H9 (cell line): ENCODE data around the gene KIF22. TPM values are rescaled to one million over a fixed set of nuclear protein-coding genes. Genes with fewer than 3 reads are reported as not detected.

Source experiments
- DNase-seq: peaks from one replicate; pipeline ENCODE4 v3.0.0-alpha.2; 2017
- H2AFZ ChIP-seq: one replicate; pipeline ENCODE4 v1.6.1; 2013; ENCODE audit warnings: mild to moderate bottlenecking, low read length, control low read depth, moderate library complexity
- H2AK5ac ChIP-seq: 2 replicates; pipeline ENCODE4 v1.6.1; 2013; ENCODE audit warnings: low read length, control low read depth, mixed read lengths; ENCODE audit not compliant: insufficient read length
- H2BK120ac ChIP-seq: one replicate; pipeline ENCODE4 v1.6.1; 2013; ENCODE audit warnings: low read depth, mild to moderate bottlenecking, low read length, control low read depth, inconsistent platforms; ENCODE audit not compliant: poor library complexity, severe bottlenecking
- H2BK12ac ChIP-seq: 2 replicates; pipeline ENCODE4 v1.6.1; 2013; ENCODE audit warnings: low read length, control low read depth, mixed read lengths, low read depth; ENCODE audit not compliant: insufficient read length
- H2BK15ac ChIP-seq: 2 replicates; pipeline ENCODE4 v1.6.1; 2013; ENCODE audit warnings: low read depth, low read length, control low read depth
- H2BK20ac ChIP-seq: one replicate; pipeline ENCODE4 v1.6.1; 2013; ENCODE audit warnings: low read depth, mild to moderate bottlenecking, low read length, control low read depth, inconsistent platforms; ENCODE audit not compliant: poor library complexity, severe bottlenecking
- H2BK5ac ChIP-seq: 2 replicates; pipeline ENCODE4 v1.6.1; 2013; ENCODE audit warnings: low read length, control low read depth, mixed read lengths; ENCODE audit not compliant: insufficient read length
- H3K14ac ChIP-seq: 2 replicates; pipeline ENCODE4 v1.6.1; 2013; ENCODE audit warnings: low read length, control low read depth; ENCODE audit not compliant: insufficient read depth
- H3K18ac ChIP-seq: 2 replicates; pipeline ENCODE4 v1.6.1; 2013; ENCODE audit warnings: low read depth, mild to moderate bottlenecking, mixed read lengths, low read length, control low read depth; ENCODE audit not compliant: insufficient read length
- H3K23ac ChIP-seq: 2 replicates; pipeline ENCODE4 v1.6.1; 2013; ENCODE audit warnings: low read length, control low read depth, mixed read lengths, low read depth; ENCODE audit not compliant: insufficient read length
- H3K23me2 ChIP-seq: 2 replicates; pipeline ENCODE4 v1.6.1; 2013; ENCODE audit warnings: low read depth, mild to moderate bottlenecking, mixed read lengths, low read length, control low read depth; ENCODE audit not compliant: insufficient read length, poor library complexity, severe bottlenecking
- H3K27ac ChIP-seq: 2 replicates; pipeline ENCODE4 v1.5.1; 2013; ENCODE audit warnings: low read length, control low read depth, mixed read lengths, low read depth; ENCODE audit not compliant: insufficient read length
- H3K27me3 ChIP-seq: 2 replicates; pipeline ENCODE4 v1.6.1; 2013; ENCODE audit warnings: low read length, control low read depth, inconsistent platforms; ENCODE audit not compliant: insufficient read depth
- H3K4ac ChIP-seq: 2 replicates; pipeline ENCODE4 v1.6.1; 2013; ENCODE audit warnings: low read depth, mild to moderate bottlenecking, control low read depth, inconsistent platforms, low read length, moderate library complexity
- H3K4me1 ChIP-seq: 2 replicates; pipeline ENCODE4 v1.6.1; 2013; ENCODE audit warnings: low read length, control low read depth, inconsistent platforms; ENCODE audit not compliant: insufficient read depth
- H3K4me2 ChIP-seq: 2 replicates; pipeline ENCODE4 v1.6.1; 2013; ENCODE audit warnings: low read length, control low read depth, mixed read lengths; ENCODE audit not compliant: insufficient read length, insufficient read depth
- H3K56ac ChIP-seq: 2 replicates; pipeline ENCODE4 v1.6.1; 2013; ENCODE audit warnings: low read depth, mild to moderate bottlenecking, mixed read lengths, low read length, control low read depth; ENCODE audit not compliant: insufficient read length
- H3K79me1 ChIP-seq: 2 replicates; pipeline ENCODE4 v1.6.1; 2013; ENCODE audit warnings: low read depth, mild to moderate bottlenecking, moderate library complexity, low read length, control low read depth, inconsistent platforms; ENCODE audit not compliant: insufficient read depth, poor library complexity, severe bottlenecking
- H3K79me2 ChIP-seq: 2 replicates; pipeline ENCODE4 v1.6.1; 2013; ENCODE audit warnings: low read length, control low read depth, inconsistent platforms; ENCODE audit not compliant: insufficient read depth
- H3K9ac ChIP-seq: 2 replicates; pipeline ENCODE4 v1.6.1; 2013; ENCODE audit warnings: low read length, control low read depth, mixed read lengths; ENCODE audit not compliant: insufficient read length; ENCODE audit errors: extremely low read depth
- H3K9me3 ChIP-seq: one replicate; pipeline ENCODE4 v1.6.1; 2013; ENCODE audit warnings: low read depth, low read length, inconsistent platforms; ENCODE audit not compliant: control insufficient read depth
- H3T11ph ChIP-seq: one replicate; pipeline ENCODE4 v1.6.1; 2013; ENCODE audit warnings: mild to moderate bottlenecking, low read length, control low read depth, inconsistent platforms
- H4K20me1 ChIP-seq: one replicate; pipeline ENCODE4 v1.6.1; 2013; ENCODE audit not compliant: control insufficient read depth, insufficient read length, insufficient read depth
- H4K5ac ChIP-seq: 2 replicates; pipeline ENCODE4 v1.6.1; 2013; ENCODE audit warnings: low read depth, mild to moderate bottlenecking, mixed read lengths, low read length, control low read depth; ENCODE audit not compliant: insufficient read length
- H4K8ac ChIP-seq: replicated peaks from 2 replicates; pipeline ENCODE4 v1.6.1; 2013; ENCODE audit warnings: low read length, control low read depth, mixed read lengths, low read depth; ENCODE audit not compliant: insufficient read length
- H4K91ac ChIP-seq: 2 replicates; pipeline ENCODE4 v1.6.1; 2013; ENCODE audit warnings: low read depth, mild to moderate bottlenecking, moderate library complexity, mixed read lengths, low read length, control low read depth; ENCODE audit not compliant: insufficient read length
- H3K27ac Mint-ChIP-seq, 3 experiments: 2 replicates in 2 of 3; 3 replicates in 1 of 3; pipeline ENCODE4 v1.8.0; 2020 to 2021; ENCODE audit warnings: mixed read lengths in 3 of 3, mild to moderate bottlenecking in 1 of 3, moderate library complexity in 1 of 3
- H3K27me3 Mint-ChIP-seq: 2 replicates; pipeline ENCODE4 v1.8.0; 2021; ENCODE audit warnings: low read depth, mild to moderate bottlenecking, moderate library complexity, mixed read lengths
- H3K36me3 Mint-ChIP-seq, 3 experiments: 2 replicates in 2 of 3; 3 replicates in 1 of 3; pipeline ENCODE4 v1.8.0; 2020 to 2021; ENCODE audit warnings: low read depth in 3 of 3, mixed read lengths in 3 of 3; ENCODE audit not compliant: insufficient read depth in 1 of 3
- H3K4me1 Mint-ChIP-seq, 2 experiments: 2 replicates each; pipeline ENCODE4 v1.8.0; 2020; ENCODE audit warnings: mixed read lengths in 2 of 2
- H3K4me3 Mint-ChIP-seq, 2 experiments: 2 replicates in 1 of 2; 3 replicates in 1 of 2; pipeline ENCODE4 v1.8.0; 2020 to 2021; ENCODE audit warnings: mild to moderate bottlenecking in 2 of 2, mixed read lengths in 2 of 2, moderate library complexity in 1 of 2
- H3K9me3 Mint-ChIP-seq, 2 experiments: 2 replicates in 1 of 2; 3 replicates in 1 of 2; pipeline ENCODE4 v1.8.0; 2020; ENCODE audit warnings: mild to moderate bottlenecking in 2 of 2, mixed read lengths in 2 of 2, moderate library complexity in 1 of 2
- CTCF ChIP-seq: fragments of 200-600 bp; sonication (generic); conservative IDR thresholded peaks from 3 replicates; pipeline ENCODE4 v1.8.0; 2021; ENCODE audit warnings: antibody characterized with exemption, mild to moderate bottlenecking
- WGBS: extraction: QIAGEN DNeasy Blood & Tissue Kit; methylation state at CpG from one replicate; pipeline ENCODE4 v1.1.7; 2013; ENCODE audit warnings: missing lambda C conversion rate, low lambda C conversion rate, mixed read lengths; ENCODE audit not compliant: insufficient read length; ENCODE audit errors: extremely low coverage; 5-methylcytosine and 5-hydroxymethylcytosine counted together
- total RNA-seq: library from RNA; stranded (reverse); gene quantifications from 2 replicates; pipeline ENCODE4 v1.2.1, GENCODE V29; 2021

KIF22 gene
- total RNA-seq, 1 experiment from 2014 or later, result 151 TPM

- Histone ChIP-seq H4K91ac (no peak overlapping the region), H3K27me3 (no peaks in the 10 kb centered on the region), H3K27ac (no peak overlapping the region), H3K4ac (no peak overlapping the region), H3K79me2 (no peaks in the 10 kb centered on the region), H3K79me1 (no peaks in the 10 kb centered on the region), H2BK5ac (no peak overlapping the region), H3K4me2 (no peak overlapping the region), H3K56ac (no peak overlapping the region), H3K18ac (no peak overlapping the region), H3K23me2 (no peaks in the 10 kb centered on the region), H4K5ac (no peak overlapping the region), H3K9me3 (no peaks in the 10 kb centered on the region), H4K8ac (no peak overlapping the region), H3K14ac (no peak overlapping the region), H3K4me1 (no peaks in the 10 kb centered on the region), H2AFZ (no peak overlapping the region), H3K23ac (no peak overlapping the region), H2BK15ac (no peak overlapping the region), H2BK120ac (no peak overlapping the region), H3K9ac (no peak overlapping the region), H2BK20ac (no peak overlapping the region), H2AK5ac (no peak overlapping the region), H4K20me1 (no peaks in the 10 kb centered on the region), H2BK12ac (no peak overlapping the region), H3T11ph (no peak overlapping the region)
- no CpG with 5 or more reads among the region's 2 CpGs for WGBS
- no peaks in the 10 kb centered on the region for H3K36me3 Mint-ChIP-seq
- H3K4me1 Mint-ChIP-seq, result peaks cover 3 to 9% of the 10 kb centered on the region in 2 experiments; a peak in 2 of 4 replicates
- no peak for DNase-seq
- no peak overlapping the region for H3K4me3 Mint-ChIP-seq
- no peak overlapping the region for H3K27ac Mint-ChIP-seq
- TF ChIP-seq CTCF, result no peak
- H3K27me3 Mint-ChIP-seq, result peaks cover 4% of the 10 kb centered on the region
- H3K9me3 Mint-ChIP-seq, result no peaks in the 10 kb centered on the region
Measured at GRCh38 chr16:29769507-29769906, 21.0 kb upstream of the KIF22 start.
